Embryonic facial prominence (tissue), 1 donor: ENCODE data around the gene TPM2.

Source experiments
- DNase-seq: peaks from one replicate; pipeline ENCODE4 v3.0.0-alpha.2; 2016; ENCODE audit errors: extremely low spot score

The TPM2 gene

DNA sequence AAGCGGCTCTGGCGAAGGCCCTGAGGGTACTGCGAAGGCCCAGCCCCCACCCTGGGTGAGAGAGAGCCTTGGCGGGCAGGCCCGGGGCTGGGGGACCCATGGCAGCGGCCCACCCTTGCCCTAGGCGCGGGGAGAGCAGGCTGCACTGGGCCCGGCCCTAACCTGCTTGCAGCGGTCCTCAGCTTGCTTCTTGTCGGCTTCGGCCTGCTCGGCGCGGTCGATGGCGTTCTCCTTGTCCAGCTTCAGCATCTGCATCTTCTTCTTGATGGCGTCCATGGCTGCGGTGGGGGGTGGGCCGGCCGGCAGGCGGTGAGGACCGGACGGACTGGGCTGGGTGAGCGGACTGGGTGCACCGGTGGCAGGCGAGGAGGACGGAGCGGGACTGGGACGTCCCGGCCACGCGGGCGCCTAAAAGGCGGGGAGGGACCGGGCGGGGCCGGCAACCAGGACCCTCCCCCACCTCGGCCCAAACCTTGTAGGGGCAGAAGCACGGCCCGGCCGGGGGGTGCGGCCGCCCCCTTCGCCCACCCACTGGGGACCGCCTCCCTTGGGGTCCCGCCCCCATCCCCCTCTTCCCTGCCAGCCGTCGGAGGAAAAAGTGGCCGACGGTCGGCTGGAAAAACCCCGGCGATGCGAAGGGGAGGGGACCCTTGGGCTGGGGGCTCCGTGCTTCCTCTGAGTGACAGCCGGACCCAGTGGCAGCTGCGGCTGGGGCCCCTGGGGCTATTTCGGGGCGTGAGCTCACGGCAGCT lies at the start of gene TPM2:
Gene TPM2, minus strand, starts transcription at position 384 of the 752 bp plus-strand sequence. Its CDS starts 108 bp downstream, at position 276.
- DNase-seq, result no peak

- DNase-seq, result no peak
Measured at GRCh38 chr9:35738924-35739323, 49.2 kb upstream of the TPM2 start.

DNA sequence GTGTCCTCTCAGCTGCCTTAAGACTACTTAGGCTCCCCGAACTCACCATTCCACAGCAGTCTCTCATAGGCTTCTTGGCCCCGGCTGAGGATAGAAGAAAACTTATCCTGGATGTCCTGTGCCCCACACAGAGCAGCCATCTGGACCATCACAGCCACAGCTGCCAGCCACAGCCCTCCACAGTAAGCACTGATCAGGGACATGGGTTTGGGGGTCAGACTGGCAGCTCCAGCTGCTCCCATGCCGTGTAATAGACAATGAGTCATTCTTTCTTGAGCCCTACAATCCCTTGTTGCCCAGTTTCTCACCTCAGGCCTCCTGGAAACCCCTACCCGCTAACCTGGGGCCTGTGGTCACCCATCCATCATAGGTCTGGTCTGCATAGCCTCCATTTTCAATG lies 48.5 kb upstream of the TPM2 start:
- DNase-seq, result no peak

DNA sequence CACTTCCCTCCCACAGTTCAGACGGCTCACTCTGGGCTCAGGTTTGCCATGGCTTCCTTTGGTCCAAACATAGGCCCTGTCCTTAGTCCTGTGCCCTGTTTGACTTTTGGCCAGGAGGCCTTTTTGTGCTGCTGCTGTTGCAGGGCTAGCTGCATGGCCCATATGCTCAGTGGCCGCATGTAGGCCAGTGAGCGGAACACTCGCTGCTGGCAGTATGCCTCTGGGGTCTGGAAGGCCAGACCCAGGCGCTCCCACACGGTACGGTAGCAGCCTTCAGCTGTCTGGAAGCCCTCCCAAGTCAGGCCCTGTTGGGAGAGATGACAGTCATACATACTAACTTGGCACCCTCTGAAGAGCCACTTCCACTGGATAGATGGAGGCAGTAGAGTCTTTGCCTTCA lies 47.4 kb upstream of the TPM2 start:
- DNase-seq, result no peak

GRCh38 chr9:35736201-35736633 lies 46.5 kb upstream of the TPM2 start:
- DNase-seq, result no peak

DNA sequence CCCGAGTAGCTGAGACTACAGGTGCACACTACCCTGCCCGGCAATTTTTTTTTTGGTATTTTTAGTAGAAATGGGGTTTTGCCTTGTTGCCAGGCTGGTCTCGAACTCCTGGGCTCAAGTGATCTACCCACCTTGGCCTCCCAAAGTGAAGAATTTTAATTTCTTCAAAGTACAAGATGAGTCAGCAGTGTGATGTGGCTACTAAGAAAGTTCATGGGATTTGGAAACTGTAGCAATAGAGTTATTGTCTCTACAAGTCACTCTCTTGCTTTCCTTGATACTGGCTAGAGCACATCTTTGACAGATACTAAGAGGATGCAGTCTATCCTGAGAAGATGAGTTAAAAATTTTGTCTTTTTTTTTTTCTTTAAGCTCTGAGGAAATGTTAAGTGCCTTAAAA lies 44.4 kb upstream of the TPM2 start:
- DNase-seq, result no peak

GRCh38 chr9:35732800-35733541 lies 43.2 kb upstream of the TPM2 start:
- no peak for DNase-seq

DNA sequence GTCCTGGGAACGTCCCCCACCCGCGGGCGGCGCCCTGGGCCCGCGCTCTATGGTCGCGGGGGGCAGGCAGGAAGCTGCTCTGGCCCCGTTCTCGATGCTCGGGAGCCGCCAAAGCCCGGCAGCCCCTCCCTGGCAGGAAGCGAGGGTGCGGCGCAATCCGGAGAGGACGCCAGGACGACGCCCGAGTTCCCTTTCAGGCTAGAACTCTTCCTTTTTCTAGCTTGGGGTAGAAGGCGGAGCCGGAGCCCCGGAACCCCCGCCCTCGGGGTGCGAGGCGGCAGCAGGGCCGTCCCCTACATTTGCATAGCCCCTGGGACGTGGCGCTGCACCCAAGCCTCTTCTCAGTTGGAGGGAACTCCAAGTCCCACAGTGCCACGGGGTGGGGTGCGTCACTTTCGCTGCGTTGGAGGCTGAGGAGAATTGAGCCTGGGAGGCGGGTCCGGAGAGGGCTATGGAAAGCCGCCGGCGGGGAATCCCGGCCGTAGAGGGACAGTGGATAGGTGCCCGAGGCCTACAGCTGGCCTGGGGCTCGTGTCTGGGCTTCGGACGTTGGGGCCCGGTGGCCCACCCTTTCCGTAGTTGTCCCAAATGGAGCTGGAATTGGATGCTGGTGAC lies 42.6 kb upstream of the TPM2 start, which contains the start of the genes CREB3 and TLN1:
Gene CREB3, plus strand, starts transcription at position 482 of the 615 bp plus-strand sequence. Its CDS starts 107 bp downstream, at position 589.
Gene TLN1, minus strand, starts transcription at position 11 of the 615 bp plus-strand sequence. CDS start 6,501 bp downstream, outside the sequence.
- peak; percentile 91 for DNase-seq

DNA sequence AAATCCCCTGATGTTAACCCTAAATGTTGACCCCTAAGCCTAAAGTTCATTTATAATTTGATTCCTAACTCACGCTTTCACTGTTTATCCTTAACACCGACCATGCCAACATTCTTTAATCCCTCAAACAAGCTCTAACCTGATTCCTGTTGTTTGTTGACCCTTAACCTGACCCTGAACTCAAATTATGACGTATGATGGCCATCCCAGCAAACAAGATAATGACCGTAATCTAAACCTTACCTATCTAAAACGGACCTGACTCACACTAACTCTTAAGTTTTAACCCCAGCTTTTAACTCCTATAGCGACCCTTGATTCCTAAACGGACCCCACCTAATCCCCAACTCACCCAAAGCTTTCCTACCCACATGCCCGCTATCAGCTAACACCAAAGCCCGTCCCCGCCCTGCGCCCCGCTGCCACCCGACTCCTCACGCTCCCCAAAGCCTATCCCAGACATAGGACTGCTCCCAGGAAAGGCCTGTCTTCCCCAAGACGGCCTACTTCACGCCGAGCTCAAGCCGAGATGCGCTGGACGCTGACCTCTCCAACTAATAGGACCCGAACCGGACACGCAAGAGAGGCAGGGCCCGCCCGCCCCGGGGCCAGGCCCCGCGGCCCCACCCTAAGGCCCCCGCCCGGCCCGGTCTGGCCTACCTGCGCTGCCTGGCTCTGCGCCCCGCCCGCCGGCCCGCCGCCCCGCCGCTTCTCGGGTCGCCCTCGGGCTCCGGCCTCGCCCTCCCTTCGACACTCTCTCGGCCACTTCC lies 41.9 kb upstream of the TPM2 start:
- DNase-seq, result no peak

- no peak for DNase-seq
Measured at GRCh38 chr9:35730486-35730854, 40.7 kb upstream of the TPM2 start.

DNA sequence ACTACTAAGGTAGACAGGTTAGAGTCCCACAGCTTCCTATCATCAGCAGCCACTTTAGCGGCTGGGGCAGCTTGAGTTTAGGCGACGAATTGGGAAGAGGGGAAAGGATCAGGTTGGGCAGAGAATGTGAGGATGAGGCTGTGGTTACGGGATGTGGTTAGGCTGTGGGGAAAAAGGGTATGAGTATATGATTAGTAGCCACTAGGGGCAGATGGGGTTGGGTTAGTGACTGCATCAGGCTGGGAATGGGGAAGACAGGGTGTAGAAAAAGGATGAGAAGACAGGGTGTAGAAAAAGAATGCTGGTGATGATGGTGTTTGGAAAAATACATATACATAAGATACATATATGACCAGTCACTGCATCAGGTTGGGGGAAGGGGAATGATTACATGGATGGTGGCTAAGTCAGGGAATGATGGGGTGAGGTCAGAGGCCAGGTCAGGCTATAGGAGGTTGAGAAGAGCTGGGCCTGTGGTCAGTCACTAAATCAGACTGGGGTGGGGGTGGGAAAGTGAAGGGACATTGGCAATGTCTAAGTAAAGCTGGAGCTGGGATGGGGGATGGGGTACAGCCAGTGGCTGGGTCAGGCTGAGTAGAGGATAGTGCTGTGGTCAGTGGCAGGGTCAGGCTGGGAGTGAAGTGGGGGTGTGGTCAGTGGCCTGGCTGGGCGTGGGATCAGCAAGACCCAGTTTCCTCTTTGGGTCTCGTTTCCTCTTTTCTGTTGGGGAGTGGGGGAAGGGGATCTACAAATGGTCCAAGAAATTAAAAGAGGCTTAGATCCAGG lies 40.2 kb upstream of the TPM2 start:
- DNase-seq, result no peak

DNA sequence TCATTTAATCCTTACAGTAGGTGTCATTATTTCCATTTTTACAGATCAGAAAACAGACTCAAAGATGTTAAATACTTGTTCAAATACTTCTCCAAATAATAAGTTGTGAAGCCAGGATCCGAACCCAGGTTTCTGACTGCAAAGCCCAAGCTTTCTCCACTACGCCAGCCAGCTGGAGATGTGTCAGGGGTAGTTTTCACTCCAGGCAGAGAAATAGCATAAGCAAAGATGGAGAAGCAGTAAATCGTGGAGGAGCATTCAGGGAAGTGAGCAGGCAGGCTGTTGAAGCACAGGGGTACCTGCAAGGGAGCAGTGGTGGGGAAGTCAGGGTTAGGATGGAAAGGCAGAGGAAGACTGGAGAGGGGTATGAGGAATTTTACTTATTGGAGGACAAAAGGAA lies 39.4 kb upstream of the TPM2 start:
- DNase-seq, result no peak

DNA sequence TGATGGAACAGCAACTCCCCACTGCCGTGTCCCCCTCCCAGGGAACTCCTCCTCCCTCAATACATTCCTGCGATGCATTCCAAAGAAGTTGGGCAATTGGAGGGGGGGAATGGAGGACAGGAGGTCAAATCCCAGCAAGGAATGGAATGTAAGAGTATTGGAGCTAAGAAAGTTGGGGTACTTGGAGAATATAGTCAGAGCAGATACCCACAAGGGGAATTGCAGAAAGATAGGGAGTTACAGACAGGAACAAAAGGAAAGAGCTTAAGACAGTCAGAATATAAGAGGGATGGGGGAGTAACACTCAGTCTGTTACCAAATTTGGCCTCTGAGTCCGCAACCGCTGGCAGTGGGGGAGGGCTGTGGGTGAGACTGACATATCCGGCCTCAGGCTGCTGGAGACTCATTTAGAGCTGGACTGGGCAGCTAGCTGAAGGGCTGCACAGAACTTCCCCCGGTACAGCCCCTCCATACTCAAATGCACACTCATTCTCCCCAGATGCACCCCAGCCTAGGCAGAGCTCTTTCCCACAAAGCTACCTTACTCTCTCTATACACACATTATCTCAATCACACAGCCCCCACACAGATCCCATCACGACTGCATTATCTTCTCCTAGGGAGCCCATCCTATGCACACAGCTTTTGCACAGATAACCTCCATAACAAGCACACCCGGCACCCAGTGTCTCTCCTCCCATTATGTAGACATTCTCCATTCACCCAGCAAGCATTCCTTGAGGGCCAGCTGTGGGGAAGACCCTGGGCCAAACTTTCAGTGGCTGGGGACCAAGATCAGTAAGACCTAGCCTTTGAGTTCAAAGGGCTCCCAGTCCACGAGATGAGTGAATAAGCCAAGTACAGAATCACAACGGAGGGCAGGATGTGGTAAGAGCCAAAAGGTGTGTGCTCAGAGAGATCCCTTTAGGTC lies 38.6 kb upstream of the TPM2 start:
- DNase-seq, result no peak

GRCh38 chr9:35727676-35728040 lies 37.9 kb upstream of the TPM2 start:
- no peak for DNase-seq

DNA sequence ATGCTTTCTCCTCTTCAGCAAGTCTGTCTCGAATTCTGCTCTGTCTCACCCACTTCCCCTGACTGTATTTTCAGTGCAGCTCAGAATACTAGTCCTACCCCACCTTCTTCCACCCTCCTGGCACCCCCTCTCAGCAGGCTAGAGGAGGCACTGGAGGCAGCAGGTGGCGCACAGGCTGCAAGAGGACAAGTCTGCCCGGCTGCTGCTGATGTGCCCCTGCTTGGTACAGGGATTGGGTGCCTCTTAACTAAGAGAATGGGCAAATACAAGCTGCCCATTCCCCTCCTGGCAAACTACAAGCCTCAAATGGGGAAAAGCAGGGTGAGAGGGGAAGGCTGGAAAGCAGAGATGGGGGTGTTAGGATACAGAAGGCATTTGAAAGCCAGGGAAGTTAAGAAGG lies 37.2 kb upstream of the TPM2 start:
- DNase-seq, result no peak

DNA sequence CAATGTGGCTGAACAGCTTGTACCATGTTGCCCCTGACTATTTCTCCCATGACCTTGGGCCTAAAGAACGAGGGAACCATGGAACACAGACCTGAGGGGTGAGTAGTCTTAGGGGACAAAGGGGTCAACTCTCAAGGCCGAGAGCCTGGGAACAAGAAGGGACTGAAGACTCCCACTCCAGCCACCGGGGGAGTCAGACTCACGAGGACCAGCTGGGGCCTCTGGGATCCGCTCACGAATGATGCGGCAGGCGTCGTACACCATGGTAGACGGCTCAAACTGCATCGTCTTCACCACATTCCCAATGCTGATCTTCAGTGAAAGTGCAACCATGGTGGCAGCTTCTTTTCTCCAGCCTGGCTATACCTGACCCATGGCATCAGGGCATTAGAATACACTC lies 35.6 kb upstream of the TPM2 start:
- no peak for DNase-seq

DNA sequence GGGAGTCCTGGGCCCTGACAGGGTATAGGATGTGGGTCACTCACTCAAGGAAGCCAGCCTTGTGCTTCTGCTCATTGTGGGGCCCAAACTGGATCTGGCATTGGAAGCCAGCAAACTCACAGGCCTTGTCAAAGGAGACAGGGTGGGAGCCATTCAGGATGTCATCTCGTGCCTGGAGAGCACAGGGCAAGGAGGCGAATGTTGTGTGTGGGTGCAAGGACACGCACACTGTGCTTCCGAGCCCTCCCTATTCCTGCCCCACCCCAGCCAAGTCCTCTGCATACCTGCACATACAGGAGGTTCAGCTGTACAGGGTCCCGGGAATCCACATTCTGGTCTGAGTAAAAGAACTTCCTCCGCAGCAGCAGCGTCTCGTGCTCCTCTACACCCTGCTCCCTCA lies 34.2 kb upstream of the TPM2 start:
- no peak for DNase-seq

GRCh38 chr9:35723426-35723825 lies 33.7 kb upstream of the TPM2 start:
- no peak for DNase-seq

DNA sequence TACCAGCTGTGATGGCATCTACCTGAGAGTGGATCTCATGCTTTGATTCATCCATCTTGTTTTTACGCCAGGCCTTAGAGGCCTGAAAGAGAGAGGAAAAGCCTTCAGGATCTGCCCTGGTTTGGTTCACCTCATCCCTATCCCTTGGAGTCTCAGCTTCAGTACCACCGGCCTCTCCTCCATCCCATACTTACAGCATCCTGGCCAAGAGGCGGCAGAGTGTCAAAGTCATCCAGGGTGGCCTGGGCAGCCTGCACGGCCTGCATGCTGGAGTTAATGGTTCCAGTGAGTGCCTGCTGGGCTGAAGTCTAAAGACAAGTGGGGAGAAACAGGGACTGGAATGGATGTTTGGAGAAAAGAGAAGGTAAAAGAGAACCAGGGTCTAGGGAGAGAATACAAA lies 29.8 kb upstream of the TPM2 start:
- DNase-seq, result no peak
